K562 (cell line): Measurements from ENCODE around the gene MAP4K4. TPM values are rescaled to one million over a fixed set of nuclear protein-coding genes. Genes with fewer than 3 reads are reported as not detected.

Experiments
- ATAC-seq: fragments of 200-7000 bp; cut with Tn5 transposase; 3 replicates; pipeline ENCODE4 v1.9.1; 2020; ENCODE audit warnings: moderate library complexity
- BruUV-seq: library from RNA; stranded (reverse); fragments of 400-500 nt; replicated peaks from 2 replicates; lab custom pipeline; 2021; lab: Mats Ljungman, UMichigan
- CTCF ChIA-PET: fragments of 300-600 bp; formaldehyde crosslinking; extraction: SDS; loops from one replicate; lab custom pipeline; 2021; ENCODE audit warnings: low intra/inter-chr PET ratio; lab: Yijun Ruan, JAX
- POLR2A ChIA-PET: fragments of 300-600, 350-650 bp; sonication (Branson Sonifier 250); formaldehyde crosslinking; extraction: SDS; loops from one replicate; lab custom pipeline; 2021; ENCODE audit warnings: antibody characterized with exemption, inconsistent platforms; lab: Yijun Ruan, JAX
- DNase-seq, 4 experiments: peaks; one replicate each; pipeline versions ENCODE4 v3.0.0 to v3.0.0-alpha.2; 2011 to 2018; ENCODE audit warnings: low spot score in 3 of 4, mixed read lengths in 3 of 4; ENCODE audit errors: extremely low read depth in 1 of 4
- FAIRE-seq: peaks from 2 replicates; lab custom pipeline; 2011; peaks lifted over from hg19 to GRCh38; lab: Jason Lieb, UNC
- H2AFZ ChIP-seq: 2 replicates; pipeline ENCODE4 v1.6.0; 2011; ENCODE audit warnings: low read depth, low read length, control low read depth, inconsistent platforms
- H3K27ac ChIP-seq: fragments of 200-600 bp; 3 replicates; pipeline ENCODE4 v1.8.0; 2011; ENCODE audit warnings: low read depth, mild to moderate bottlenecking, control low read depth, inconsistent platforms, low read length, moderate library complexity, mixed read lengths; ENCODE audit errors: extremely low read depth
- H3K27me3 ChIP-seq, 2 experiments: fragments of 300-600 bp in 1 of 2; 2 replicates in 1 of 2; 3 replicates in 1 of 2; pipeline versions ENCODE4 v1.6.0 to v1.8.0; 2011; ENCODE audit warnings: inconsistent platforms in 2 of 2, low read length in 2 of 2, mild to moderate bottlenecking in 1 of 2, mixed read lengths in 1 of 2, moderate library complexity in 1 of 2; ENCODE audit not compliant: control insufficient read depth in 2 of 2, insufficient read depth in 2 of 2
- H3K36me3 ChIP-seq: fragments of 300-600 bp; 3 replicates; pipeline ENCODE4 v1.8.0; 2011; ENCODE audit warnings: mild to moderate bottlenecking, low read length, inconsistent platforms; ENCODE audit not compliant: control insufficient read depth, insufficient read depth
- H3K4me1 ChIP-seq, 2 experiments: fragments of 200-600 bp in 1 of 2; replicated peaks in 1 of 2; 2 replicates in 1 of 2; 3 replicates in 1 of 2; pipeline versions ENCODE4 v1.5.1 to v1.8.0; 2011; ENCODE audit warnings: inconsistent platforms in 2 of 2, low read length in 2 of 2, mild to moderate bottlenecking in 1 of 2, mixed read lengths in 1 of 2, moderate library complexity in 1 of 2; ENCODE audit not compliant: control insufficient read depth in 2 of 2, insufficient read depth in 2 of 2
- H3K4me2 ChIP-seq: 2 replicates; pipeline ENCODE4 v1.6.1; 2011; ENCODE audit warnings: low read length, control low read depth, inconsistent platforms, mixed read lengths; ENCODE audit not compliant: insufficient read depth
- H3K4me3 ChIP-seq: fragments of 200-600 bp; sonication (generic), shearing (Covaris generic); 2 replicates; pipeline ENCODE4 v1.5.1; 2016; ENCODE audit warnings: control low read depth, inconsistent platforms
- H3K79me2 ChIP-seq: fragments of 200-600 bp; 3 replicates; pipeline ENCODE4 v1.8.0; 2011; ENCODE audit warnings: low read length, inconsistent platforms; ENCODE audit not compliant: control insufficient read depth, insufficient read depth
- H3K9ac ChIP-seq, 2 experiments: 2 replicates each; pipeline versions ENCODE4 v1.6.0 to v1.6.1; 2011; ENCODE audit warnings: low read depth in 2 of 2, low read length in 2 of 2, control low read depth in 1 of 2, inconsistent platforms in 1 of 2, mild to moderate bottlenecking in 1 of 2, mixed read lengths in 1 of 2; ENCODE audit not compliant: insufficient read depth in 1 of 2
- H3K9me1 ChIP-seq: one replicate; pipeline ENCODE4 v1.6.0; 2011; ENCODE audit warnings: inconsistent platforms, mild to moderate bottlenecking, low read length, moderate library complexity; ENCODE audit not compliant: control insufficient read depth, insufficient read depth
- H3K9me3 ChIP-seq: replicated peaks from 2 replicates; pipeline ENCODE4 v1.5.1; 2011; ENCODE audit warnings: low read depth, low read length, inconsistent platforms; ENCODE audit not compliant: control insufficient read depth, insufficient read depth
- H4K20me1 ChIP-seq: replicated peaks from 2 replicates; pipeline ENCODE4 v1.6.1; 2011; ENCODE audit warnings: low read length, inconsistent platforms, mixed read lengths; ENCODE audit not compliant: control insufficient read depth, insufficient read depth
- EP300 ChIP-seq: IDR thresholded peaks from 2 replicates; pipeline ENCODE4 v1.6.1; 2012; ENCODE audit warnings: low read length, improper control_type of control experiment
- GATA2 ChIP-seq: sonication (generic); formaldehyde crosslinking; IDR thresholded peaks from 2 replicates; pipeline ENCODE4 v1.4.0; 2020; ENCODE audit warnings: mild to moderate bottlenecking, missing genetic modification reagents
- NR2C2 ChIP-seq, 2 experiments: fragments of 200-800 bp in 1 of 2; sonication (Bioruptor generic) in 1 of 2; sonication (generic) in 1 of 2; formaldehyde crosslinking in 1 of 2; IDR thresholded peaks; 2 replicates each; pipeline versions ENCODE4 v1.6.1 to v1.8.0; 2016 to 2022; ENCODE audit warnings: mild to moderate bottlenecking in 1 of 2, missing compliant biosample characterization in 1 of 2, missing genetic modification characterization in 1 of 2, missing genetic modification reagents in 1 of 2
- POLR2B ChIP-seq: fragments of 450-650 bp; IDR thresholded peaks from 2 replicates; pipeline ENCODE4 v1.6.1; 2018; ENCODE audit warnings: low read depth; ENCODE audit not compliant: partially characterized antibody
- RBM15 ChIP-seq: fragments of 200-400 bp; formaldehyde crosslinking; IDR thresholded peaks from 2 replicates; pipeline ENCODE4 v1.6.1; 2018; ENCODE audit warnings: mild to moderate bottlenecking, low read length, moderate library complexity; ENCODE audit not compliant: insufficient read depth
- RBM39 ChIP-seq: fragments of 200-400 bp; formaldehyde crosslinking; optimal IDR thresholded peaks from 2 replicates; pipeline ENCODE3; 2018; ENCODE audit warnings: low read depth, low read length
- THRAP3 ChIP-seq: fragments of 450-650 bp; IDR thresholded peaks from 2 replicates; pipeline ENCODE4 v1.6.1; 2016; ENCODE audit warnings: mild to moderate bottlenecking, inconsistent platforms, borderline replicate concordance
- ZNF668 ChIP-seq: fragments of 250-450 bp; sonication (Bioruptor Pico); IDR thresholded peaks from 2 replicates; pipeline ENCODE4 v1.8.0; 2022; ENCODE audit warnings: mild to moderate bottlenecking, inconsistent platforms
- WGBS: fragments of 100-300 bp; shearing (Covaris generic); methylation state at CpG from one replicate; pipeline ENCODE4 v1.1.6; 2016; ENCODE audit warnings: low coverage, mixed read lengths; ENCODE audit not compliant: insufficient coverage; ENCODE audit errors: missing lambda C conversion rate; 5-methylcytosine and 5-hydroxymethylcytosine counted together
- in situ Hi-C: fragments of 300-500 bp; cut with MboI; formaldehyde crosslinking; loops from 4 replicates; pipeline ENCODE4 v1.15.0; 2018; ENCODE audit warnings: inconsistent platforms, mixed read lengths
- intact Hi-C: fragments of 100-400 bp; cut with micrococcal nuclease; formaldehyde crosslinking; loops from 2 replicates; pipeline ENCODE4 v1.14.2; 2022
- polyA plus RNA-seq, 8 experiments: library from polyadenylated mRNA; depleted of rRNA in 4 of 8; stranded (reverse) in 5 of 8; unstranded in 3 of 8; fragments of >200 nt; fragmentation: Nextera tagmentation in 2 of 8; fragmentation: Illumina TruSeq in 1 of 8; extraction: Ambion mirVana in 2 of 8; extraction: Trizol in 1 of 8; gene quantifications; 2 replicates each; pipeline versions ENCODE4 v1.2.1 to v1.2.3, GENCODE V29; 2011 to 2014; ENCODE audit warnings: inconsistent platforms in 1 of 8, missing spikeins in 1 of 8
- total RNA-seq, 7 experiments: library from RNA; depleted of rRNA in 6 of 7; stranded (reverse); fragments of >200 nt in 6 of 7; fragmentation: Illumina TruSeq in 2 of 7; extraction: Trizol in 2 of 7; gene quantifications; 2 replicates each; pipeline versions ENCODE4 v1.2.1 to v1.2.3, GENCODE V29; 2011 to 2021; ENCODE audit warnings: low replicate concordance in 1 of 7
- TF ChIP-seq, protein P1 (sequence below): fragments of 450-650 bp; formaldehyde crosslinking; IDR thresholded peaks from 2 replicates; pipeline ENCODE4 v1.4.0; 2022; ENCODE audit warnings: mild to moderate bottlenecking, moderate library complexity

Gene MAP4K4
- total and polyA plus RNA-seq, 9 of the 15 experiments (the other 6 are each of a cell fraction or from before 2014, with no cell fraction given), result 7.6 to 76.4 (median 50.6) TPM

DNA sequence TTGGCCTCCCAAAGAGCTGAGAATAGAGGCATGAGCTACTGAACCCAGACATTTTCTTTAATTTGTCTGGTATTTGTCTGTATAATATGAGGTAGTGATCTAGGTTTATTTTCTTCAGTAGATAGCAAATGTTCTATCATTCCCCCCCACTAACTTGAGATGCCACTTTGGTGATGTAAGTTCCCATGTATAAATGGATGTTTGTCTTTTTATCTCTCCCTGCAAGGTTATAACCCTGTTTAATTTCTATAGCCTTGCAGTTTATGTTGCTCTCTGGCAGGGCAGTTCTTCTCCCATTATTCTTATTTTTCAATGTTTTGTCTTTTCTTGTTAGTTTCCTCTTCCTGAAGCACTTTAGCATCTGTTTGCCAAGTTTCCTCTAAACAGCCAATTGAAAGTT is 39.1 kb upstream of the MAP4K4 start (continued):
- TF ChIP-seq ZNF668 (CRISPR knock-in tag) (no peak), RBM15 (no peak), THRAP3 (no peak)

DNA sequence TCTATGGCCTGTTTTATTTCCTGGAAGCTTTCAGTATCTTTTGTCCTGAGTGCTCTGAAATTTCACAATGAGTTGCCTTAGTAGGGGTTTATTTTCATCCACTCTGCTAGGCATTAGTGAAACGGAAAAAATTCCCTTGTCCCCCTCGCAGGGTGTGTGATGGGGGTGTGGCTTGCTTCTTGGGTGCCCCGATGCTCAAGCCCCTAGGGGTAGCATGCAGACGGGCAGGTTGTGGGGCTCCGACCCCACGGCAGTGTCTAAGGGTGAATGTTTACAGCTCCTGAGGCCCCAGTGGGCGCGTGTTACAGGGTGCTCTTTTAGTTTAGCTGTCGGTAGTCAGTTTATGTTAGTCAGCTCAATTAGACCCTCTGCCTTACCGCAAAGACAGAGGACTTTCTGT is 32.2 kb upstream of the MAP4K4 start:
- in situ Hi-C loops (no loop called here), intact Hi-C loops (no loop called here)
- H2AFZ ChIP-seq, result no peak overlapping the region; the same call in 1 of the 2 replicates
- no peak overlapping the region for H3K27ac ChIP-seq
- H3K9ac ChIP-seq, result no peak overlapping the region
- H3K4me3 ChIP-seq, result no peak overlapping the region
- no peaks in the 10 kb centered on the region for H3K79me2 ChIP-seq
- H3K4me1 ChIP-seq, result no peaks in the 10 kb centered on the region; a peak in 1 of 5 replicates
- BruUV-seq, result no TSS peak
- 34% methylated on average over 10 of the region's 10 CpGs for WGBS
- no peaks in the 10 kb centered on the region for H4K20me1 ChIP-seq
- no peak overlapping the region for H3K4me2 ChIP-seq
- no peak for DNase-seq
- ATAC-seq, result no peak
- CTCF ChIA-PET, result no interaction called here
- POLR2A ChIA-PET, result interaction anchor here (1.9 kb wide), 1 partner anchor 9 kb away, joined by 6 read pairs; no protein-coding TSS in a partner anchor
- no peaks in the 10 kb centered on the region for H3K36me3 ChIP-seq
- H3K9me3 ChIP-seq, result no peaks in the 10 kb centered on the region
- FAIRE-seq, result no peak
- H3K9me1 ChIP-seq, result no peaks in the 10 kb centered on the region
- H3K27me3 ChIP-seq, result no peaks in the 10 kb centered on the region
- TF ChIP-seq NR2C2 (CRISPR knock-in tag; IDR thresholded peaks at IDR 0.05) (no peak), NR2C2 (tag; IDR thresholded peaks at IDR 0.05) (no peak), POLR2B (no peak), RBM39 (no peak), GATA2 (CRISPR knock-in tag) (no peak), EP300 (no peak)
- TF ChIP-seq, protein P1, sequence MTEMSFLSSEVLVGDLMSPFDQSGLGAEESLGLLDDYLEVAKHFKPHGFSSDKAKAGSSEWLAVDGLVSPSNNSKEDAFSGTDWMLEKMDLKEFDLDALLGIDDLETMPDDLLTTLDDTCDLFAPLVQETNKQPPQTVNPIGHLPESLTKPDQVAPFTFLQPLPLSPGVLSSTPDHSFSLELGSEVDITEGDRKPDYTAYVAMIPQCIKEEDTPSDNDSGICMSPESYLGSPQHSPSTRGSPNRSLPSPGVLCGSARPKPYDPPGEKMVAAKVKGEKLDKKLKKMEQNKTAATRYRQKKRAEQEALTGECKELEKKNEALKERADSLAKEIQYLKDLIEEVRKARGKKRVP (CRISPR knock-in tag), result no peak
